Right cardiac atrium (tissue), 5 donors: ENCODE data around the gene TP53TG3E. TPM values are rescaled to one million over a fixed set of nuclear protein-coding genes. Genes with fewer than 3 reads are reported as not detected.
"Not testable (repeated sequence)": the region's sequence is repeated elsewhere in the genome, so short reads cannot be mapped to it uniquely, and the experiment has no call there.

Experiments used
- ATAC-seq, 2 donors: fragments of 200-7000 bp; cut with Tn5 transposase; one replicate each; pipeline versions ENCODE4 v1.8.0 to v1.9.1; 2020; ENCODE audit warnings: moderate library complexity in 2 of 2, mild to moderate bottlenecking in 1 of 2
- DNase-seq, 3 donors: peaks; one replicate each; pipeline ENCODE4 v3.0.0-alpha.2; 2020
- H3K27ac ChIP-seq: one replicate; pipeline ENCODE4 v1.5.1; 2013; ENCODE audit warnings: mild to moderate bottlenecking, low read length, control low read depth, moderate library complexity
- H3K27me3 ChIP-seq: one replicate; pipeline ENCODE4 v1.6.1; 2013; ENCODE audit not compliant: control insufficient read depth, insufficient read depth
- H3K4me1 ChIP-seq: one replicate; pipeline ENCODE4 v1.6.1; 2013; ENCODE audit warnings: low read length; ENCODE audit not compliant: control insufficient read depth, insufficient read depth
- H3K4me3 ChIP-seq: one replicate; pipeline ENCODE4 v1.5.1; 2013; ENCODE audit warnings: low read length, control low read depth
- H3K9me3 ChIP-seq: one replicate; pipeline ENCODE4 v1.6.1; 2013; ENCODE audit warnings: low read length; ENCODE audit not compliant: control insufficient read depth
- WGBS: extraction: QIAGEN DNeasy Blood & Tissue Kit; methylation state at CpG from one replicate; pipeline ENCODE4 v1.1.7; 2013; 5-methylcytosine and 5-hydroxymethylcytosine counted together
- intact Hi-C, 4 donors: fragments of 100-400 bp; cut with DNase I; formaldehyde crosslinking; loops; one replicate each; pipeline versions ENCODE4 v1.11.0 to v1.14.0; 2022 to 2023
- long read RNA-seq, 4 donors: library from polyadenylated mRNA; unstranded; transcript quantifications; one replicate each; pipeline ENCODE4 v2.0.0, GENCODE V29; 2020 to 2021
- polyA plus RNA-seq: library from polyadenylated mRNA; stranded (reverse); fragments of 200-250 nt; gene quantifications from one replicate; pipeline ENCODE4 v1.2.3, GENCODE V29; 2013
- total RNA-seq, 4 donors: library from RNA; stranded (reverse); fragmentation: NEBNext Ultra II Directional; extraction: Animal tissue kit (Norgen Biotek cat#: 25700); gene quantifications; one replicate each; pipeline ENCODE4 v1.2.1, GENCODE V29; 2021
- donor health status: healthy with polysubstance abuse.
- donor health status: DM: no; HTN: yes; CAD: no.
- donor health status: DM: no; HTN: no; CAD: no.
- donor health status: DM: no; HTN: yes; CAD: no; lungs with severe emphysema.
- donor health status: DM: yes; HTN: yes; CAD: no.

Gene TP53TG3E, protein sequence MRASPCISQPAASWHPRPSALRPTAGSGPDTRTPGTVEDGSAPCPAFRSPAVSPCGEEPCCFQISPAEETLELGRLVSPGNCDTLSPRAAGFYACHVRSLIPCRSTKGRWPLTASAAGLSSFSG
- total RNA-seq, result not detected
- not detected for polyA plus RNA-seq
- long read RNA-seq, donor 1, result 0 reads
- long read RNA-seq, donor 2, result 0 reads
- long read RNA-seq, donor 3, result 0 reads
- long read RNA-seq, donor 4, result 0 reads

GRCh38 chr16:33304006-33304405 is at the start of gene TP53TG3E:
TSS of gene TP53TG3E (plus strand) at chr16:33304306. CDS start at chr16:33304374, 68 bp downstream.
- H3K27me3 ChIP-seq, H3K4me3 ChIP-seq, DNase-seq, H3K9me3 ChIP-seq, H3K27ac ChIP-seq, intact Hi-C loops, ATAC-seq, H3K4me1 ChIP-seq: not testable (repeated sequence)
- no CpG with 5 or more reads among the region's 25 CpGs for WGBS

DNA sequence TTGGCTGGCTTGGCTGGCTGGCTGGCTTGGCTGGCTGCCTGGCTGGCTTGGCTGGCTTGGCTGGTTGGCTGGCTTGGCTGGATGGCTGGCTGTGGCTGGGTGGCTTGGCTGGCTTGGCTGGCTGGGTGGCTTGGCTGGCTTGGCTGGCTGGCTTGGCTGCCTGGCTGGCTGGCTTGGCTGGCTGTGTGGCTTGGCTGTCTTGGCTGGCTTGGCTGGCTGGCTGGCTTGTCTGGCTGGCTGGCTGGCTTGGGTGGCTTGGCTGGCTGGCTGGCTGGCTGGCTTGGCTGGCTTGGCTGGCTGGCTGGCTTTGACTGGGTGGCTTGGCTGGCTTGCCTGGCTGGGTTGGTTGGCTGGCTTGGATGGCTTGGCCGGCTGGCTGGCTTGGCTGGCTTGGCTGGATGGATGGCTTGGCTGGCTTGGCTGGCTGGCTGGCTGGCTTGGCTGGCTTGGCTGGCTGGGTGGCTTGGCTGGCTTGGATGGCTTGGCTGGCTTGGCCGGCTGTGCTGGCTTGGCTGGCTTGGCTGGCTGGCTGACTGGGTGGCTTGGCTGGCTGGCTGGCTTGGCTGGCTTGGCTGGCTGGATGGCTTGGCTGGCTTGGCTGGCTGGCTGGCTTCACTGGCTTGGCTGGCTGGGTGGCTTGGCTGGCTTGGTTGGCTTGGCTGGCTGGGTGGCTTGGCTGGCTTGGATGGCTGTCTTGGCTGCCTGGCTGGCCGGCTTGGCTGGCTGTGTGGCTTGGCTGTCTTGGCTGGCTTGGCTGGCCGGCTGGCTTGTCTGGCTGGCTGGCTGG is 32.3 kb downstream of the TP53TG3E start:
- H3K27ac ChIP-seq, ATAC-seq, H3K4me3 ChIP-seq, H3K9me3 ChIP-seq, intact Hi-C loops, H3K27me3 ChIP-seq, H3K4me1 ChIP-seq, DNase-seq: not testable (repeated sequence)
- 62% methylated on average over 4 of the region's 4 CpGs for WGBS

GRCh38 chr16:33337627-33338542 is 33.8 kb downstream of the TP53TG3E start:
- 68% methylated on average over 5 of the region's 5 CpGs for whole genome bisulfite sequencing
- H3K27me3 ChIP-seq, H3K4me3 ChIP-seq, DNase-seq, H3K27ac ChIP-seq, intact Hi-C loops, H3K4me1 ChIP-seq, H3K9me3 ChIP-seq, ATAC-seq: not testable (repeated sequence)

- intact Hi-C loops, H3K9me3 ChIP-seq, H3K4me3 ChIP-seq, H3K27ac ChIP-seq, H3K4me1 ChIP-seq, H3K27me3 ChIP-seq, ATAC-seq, DNase-seq: not testable (repeated sequence)
- WGBS, result 58% methylated on average over 2 of the region's 2 CpGs
These were observed 34.4 kb downstream of the TP53TG3E start for GRCh38 chr16:33338543-33338951.

- H3K9me3 ChIP-seq, H3K27ac ChIP-seq, H3K4me1 ChIP-seq, H3K27me3 ChIP-seq, intact Hi-C loops, H3K4me3 ChIP-seq, DNase-seq: not testable (repeated sequence)
- WGBS, result 76% methylated on average over 3 of the region's 4 CpGs
- peak; percentile 80 to 93 for ATAC-seq
These were observed 35.3 kb downstream of the TP53TG3E start for GRCh38 chr16:33339093-33340061.

Other genes with a start within 250 kb of the TP53TG3E start
- gene TP53TG3C, start 110.1 kb upstream of the TP53TG3E start, total RNA-seq, result not detected
- gene TP53TG3C, start 110.1 kb upstream of the TP53TG3E start, polyA plus RNA-seq, result not detected
- not detected for gene TP53TG3B, start 56.5 kb downstream of the TP53TG3E start, total RNA-seq
- gene TP53TG3B, start 56.5 kb downstream of the TP53TG3E start, polyA plus RNA-seq, result not detected
- gene TP53TG3F, start 155.3 kb downstream of the TP53TG3E start, total RNA-seq, result not detected
- gene TP53TG3F, start 155.3 kb downstream of the TP53TG3E start, polyA plus RNA-seq, result not detected